Measurements from ENCODE around the gene USP50.

DNA sequence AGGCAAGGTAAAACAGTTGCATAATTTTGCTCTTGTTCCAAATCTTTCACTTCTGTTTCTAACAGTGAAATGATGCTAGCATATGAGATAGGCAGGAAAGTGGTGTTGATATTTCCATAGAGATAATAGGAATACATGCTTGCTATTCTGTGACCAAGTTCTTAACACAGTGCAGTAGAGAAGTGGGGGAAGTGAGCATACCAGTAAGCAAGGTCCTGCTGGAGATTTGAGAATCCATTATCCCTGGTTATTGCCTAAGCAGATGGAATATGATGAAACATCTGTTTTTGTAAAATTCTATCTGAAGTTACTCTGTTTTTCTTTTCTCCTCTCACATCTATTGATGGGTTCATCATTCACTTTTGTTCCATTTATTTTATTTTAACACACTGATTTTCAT lies 93.5 kb downstream of the USP50 start:
- TF ChIP-seq RARB (CRISPR knock-in tag; IDR thresholded peaks at IDR 0.05) (no peak), ISL1 (CRISPR knock-in tag; IDR thresholded peaks at IDR 0.05) (no peak), ZFP3 (CRISPR knock-in tag; IDR thresholded peaks at IDR 0.05) (no peak), ZNF565 (CRISPR knock-in tag; conservative IDR thresholded peaks at IDR 0.05; ENCODE audit: low read depth) (no peak), GLIS3 (CRISPR knock-in tag; IDR thresholded peaks at IDR 0.05) (no peak), PATZ1 (CRISPR knock-in tag; IDR thresholded peaks at IDR 0.05; ENCODE audit: borderline replicate concordance) (no peak), PPARA (CRISPR knock-in tag; IDR thresholded peaks at IDR 0.05; ENCODE audit: borderline replicate concordance) (no peak), ZFP30 (CRISPR knock-in tag; IDR thresholded peaks at IDR 0.05) (no peak), CSDC2 (CRISPR knock-in tag; IDR thresholded peaks at IDR 0.05) (no peak), ESRRG (CRISPR knock-in tag; IDR thresholded peaks at IDR 0.05) (no peak)
- TF ChIP-seq, protein P1, sequence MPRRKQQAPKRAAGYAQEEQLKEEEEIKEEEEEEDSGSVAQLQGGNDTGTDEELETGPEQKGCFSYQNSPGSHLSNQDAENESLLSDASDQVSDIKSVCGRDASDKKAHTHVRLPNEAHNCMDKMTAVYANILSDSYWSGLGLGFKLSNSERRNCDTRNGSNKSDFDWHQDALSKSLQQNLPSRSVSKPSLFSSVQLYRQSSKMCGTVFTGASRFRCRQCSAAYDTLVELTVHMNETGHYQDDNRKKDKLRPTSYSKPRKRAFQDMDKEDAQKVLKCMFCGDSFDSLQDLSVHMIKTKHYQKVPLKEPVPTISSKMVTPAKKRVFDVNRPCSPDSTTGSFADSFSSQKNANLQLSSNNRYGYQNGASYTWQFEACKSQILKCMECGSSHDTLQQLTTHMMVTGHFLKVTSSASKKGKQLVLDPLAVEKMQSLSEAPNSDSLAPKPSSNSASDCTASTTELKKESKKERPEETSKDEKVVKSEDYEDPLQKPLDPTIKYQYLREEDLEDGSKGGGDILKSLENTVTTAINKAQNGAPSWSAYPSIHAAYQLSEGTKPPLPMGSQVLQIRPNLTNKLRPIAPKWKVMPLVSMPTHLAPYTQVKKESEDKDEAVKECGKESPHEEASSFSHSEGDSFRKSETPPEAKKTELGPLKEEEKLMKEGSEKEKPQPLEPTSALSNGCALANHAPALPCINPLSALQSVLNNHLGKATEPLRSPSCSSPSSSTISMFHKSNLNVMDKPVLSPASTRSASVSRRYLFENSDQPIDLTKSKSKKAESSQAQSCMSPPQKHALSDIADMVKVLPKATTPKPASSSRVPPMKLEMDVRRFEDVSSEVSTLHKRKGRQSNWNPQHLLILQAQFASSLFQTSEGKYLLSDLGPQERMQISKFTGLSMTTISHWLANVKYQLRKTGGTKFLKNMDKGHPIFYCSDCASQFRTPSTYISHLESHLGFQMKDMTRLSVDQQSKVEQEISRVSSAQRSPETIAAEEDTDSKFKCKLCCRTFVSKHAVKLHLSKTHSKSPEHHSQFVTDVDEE (CRISPR knock-in tag; IDR thresholded peaks at IDR 0.05): no peak
- TF ChIP-seq, protein P2, sequence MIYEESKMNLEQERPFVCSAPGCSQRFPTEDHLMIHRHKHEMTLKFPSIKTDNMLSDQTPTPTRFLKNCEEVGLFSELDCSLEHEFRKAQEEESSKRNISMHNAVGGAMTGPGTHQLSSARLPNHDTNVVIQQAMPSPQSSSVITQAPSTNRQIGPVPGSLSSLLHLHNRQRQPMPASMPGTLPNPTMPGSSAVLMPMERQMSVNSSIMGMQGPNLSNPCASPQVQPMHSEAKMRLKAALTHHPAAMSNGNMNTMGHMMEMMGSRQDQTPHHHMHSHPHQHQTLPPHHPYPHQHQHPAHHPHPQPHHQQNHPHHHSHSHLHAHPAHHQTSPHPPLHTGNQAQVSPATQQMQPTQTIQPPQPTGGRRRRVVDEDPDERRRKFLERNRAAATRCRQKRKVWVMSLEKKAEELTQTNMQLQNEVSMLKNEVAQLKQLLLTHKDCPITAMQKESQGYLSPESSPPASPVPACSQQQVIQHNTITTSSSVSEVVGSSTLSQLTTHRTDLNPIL (CRISPR knock-in tag; IDR thresholded peaks at IDR 0.05; ENCODE audit: low read depth): no peak
